ACC112 (cell line): ENCODE measurements around the gene MAN2B2.

Experiments
- H2AFZ ChIP-seq: fragments of 200-600 bp; sonication (generic); one replicate; pipeline ENCODE4 v1.6.0; 2017; ENCODE audit warnings: antibody characterized with exemption, low read length; ENCODE audit not compliant: unreplicated experiment
- H3K27ac ChIP-seq: fragments of 200-600 bp; sonication (generic); 2 replicates; pipeline ENCODE4 v1.5.1; 2014; ENCODE audit warnings: low read depth, mild to moderate bottlenecking, antibody characterized with exemption, low read length, moderate library complexity
- H3K27me3 ChIP-seq: fragments of 200-600 bp; sonication (generic); 2 replicates; pipeline ENCODE4 v1.6.1; 2014; ENCODE audit warnings: mild to moderate bottlenecking, antibody characterized with exemption, low read length, moderate library complexity, mixed read lengths; ENCODE audit not compliant: insufficient read depth
- H3K36me3 ChIP-seq: fragments of 200-600 bp; sonication (generic); 2 replicates; pipeline ENCODE4 v1.6.1; 2016; ENCODE audit warnings: mild to moderate bottlenecking, antibody characterized with exemption, low read length, moderate library complexity, mixed read lengths; ENCODE audit not compliant: insufficient read depth
- H3K4me1 ChIP-seq: fragments of 200-600 bp; sonication (generic); one replicate; pipeline ENCODE4 v1.6.1; 2016; ENCODE audit warnings: low read length, mixed read lengths; ENCODE audit not compliant: insufficient read depth, unreplicated experiment, control insufficient read depth
- H3K4me3 ChIP-seq: fragments of 200-600 bp; sonication (generic); 2 replicates; pipeline ENCODE4 v1.5.1; 2014; ENCODE audit warnings: mild to moderate bottlenecking, low read depth, low read length
- H3K79me2 ChIP-seq: fragments of 200-600 bp; sonication (generic); one replicate; pipeline ENCODE4 v1.6.0; 2016; ENCODE audit warnings: low read length; ENCODE audit not compliant: control insufficient read depth, unreplicated experiment, insufficient read depth

The MAN2B2 gene

DNA sequence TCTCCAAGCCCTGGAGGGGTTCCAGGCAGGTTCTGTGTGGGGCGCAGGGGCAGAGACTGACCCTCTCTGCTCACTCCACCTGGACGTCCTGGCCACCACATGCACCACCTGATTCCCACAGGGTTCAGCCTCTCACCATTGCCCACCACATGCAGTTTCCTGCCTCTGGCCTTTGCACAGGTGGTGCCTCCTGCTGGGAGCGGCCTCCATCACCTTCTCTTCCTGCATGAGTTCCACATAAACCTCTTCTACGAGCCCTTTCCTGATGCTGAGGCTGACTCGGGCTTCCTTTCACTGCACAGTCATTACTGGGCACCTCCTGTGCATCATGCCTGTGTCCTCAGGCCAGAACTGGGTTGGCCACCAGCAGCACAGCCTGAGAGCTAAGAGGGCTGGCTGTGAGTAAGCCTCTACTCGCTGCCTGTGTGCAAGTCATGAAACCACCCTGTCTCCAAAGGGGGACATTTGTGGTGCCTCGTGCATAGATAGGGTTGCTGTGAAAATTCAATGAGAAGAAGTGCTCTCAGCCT is 19.9 kb downstream of the MAN2B2 start:
- Histone ChIP-seq H3K27ac (no peak overlapping the region), H3K4me3 (no peak overlapping the region), H3K36me3 (no peaks in the 10 kb centered on the region), H2AFZ (no peak overlapping the region), H3K27me3 (no peaks in the 10 kb centered on the region), H3K79me2 (no peaks in the 10 kb centered on the region), H3K4me1 (no peaks in the 10 kb centered on the region)

- H3K4me3 ChIP-seq = no peak overlapping the region
- H3K36me3 ChIP-seq = no peaks in the 10 kb centered on the region
- H3K27ac ChIP-seq = no peak overlapping the region
- H3K27me3 ChIP-seq = no peaks in the 10 kb centered on the region
- H3K79me2 ChIP-seq = no peaks in the 10 kb centered on the region
- no peak overlapping the region for H2AFZ ChIP-seq
- H3K4me1 ChIP-seq = no peaks in the 10 kb centered on the region
Observed at GRCh38 chr4:6595897-6596537, 21.0 kb downstream of the MAN2B2 start.

- H3K4me1 ChIP-seq = no peaks in the 10 kb centered on the region
- H3K36me3 ChIP-seq = no peaks in the 10 kb centered on the region
- H3K27ac ChIP-seq = no peak overlapping the region
- no peak overlapping the region for H2AFZ ChIP-seq
- H3K4me3 ChIP-seq = no peak overlapping the region
- no peaks in the 10 kb centered on the region for H3K27me3 ChIP-seq
- no peaks in the 10 kb centered on the region for H3K79me2 ChIP-seq
Observed at GRCh38 chr4:6596948-6597347, 22.0 kb downstream of the MAN2B2 start.

- Histone ChIP-seq H3K4me3 (no peak overlapping the region), H3K27ac (no peak overlapping the region), H2AFZ (no peak overlapping the region), H3K36me3 (no peaks in the 10 kb centered on the region), H3K27me3 (no peaks in the 10 kb centered on the region), H3K79me2 (no peaks in the 10 kb centered on the region), H3K4me1 (no peaks in the 10 kb centered on the region)
Observed at GRCh38 chr4:6598127-6598526, 23.1 kb downstream of the MAN2B2 start.

DNA sequence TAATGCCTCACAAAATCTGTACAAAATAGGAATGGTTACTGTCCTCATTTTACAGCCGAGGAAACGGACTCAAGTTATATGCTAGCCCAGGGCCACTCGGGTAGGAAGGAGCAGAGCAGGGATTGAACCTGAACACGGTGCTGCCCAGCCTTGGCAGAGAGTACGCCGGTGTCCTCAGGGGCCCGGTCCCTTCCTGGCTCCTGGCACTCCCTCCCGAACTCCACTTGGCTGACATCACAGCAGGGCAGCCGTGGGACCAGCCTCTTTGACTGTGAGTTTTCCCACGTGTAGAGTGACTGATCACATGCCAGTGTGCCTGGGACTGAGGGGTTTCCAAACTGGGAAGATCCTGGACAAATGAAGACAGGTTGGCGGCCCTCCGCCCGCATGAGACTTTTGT is 23.7 kb downstream of the MAN2B2 start:
- H2AFZ ChIP-seq = no peak overlapping the region
- H3K79me2 ChIP-seq = no peaks in the 10 kb centered on the region
- H3K27ac ChIP-seq = no peak overlapping the region
- H3K4me3 ChIP-seq = no peak overlapping the region
- no peaks in the 10 kb centered on the region for H3K27me3 ChIP-seq
- H3K4me1 ChIP-seq = no peaks in the 10 kb centered on the region
- no peaks in the 10 kb centered on the region for H3K36me3 ChIP-seq

GRCh38 chr4:6601661-6602250 is 26.8 kb downstream of the MAN2B2 start:
- H3K27me3 ChIP-seq = no peaks in the 10 kb centered on the region

GRCh38 chr4:6602289-6602688 is 27.3 kb downstream of the MAN2B2 start:
- H3K79me2 ChIP-seq = no peaks in the 10 kb centered on the region
- H3K36me3 ChIP-seq = peaks cover 22% of the 10 kb centered on the region
- no peak overlapping the region for H3K4me3 ChIP-seq
- H3K4me1 ChIP-seq = no peaks in the 10 kb centered on the region
- H3K27me3 ChIP-seq = no peaks in the 10 kb centered on the region
- no peak overlapping the region for H3K27ac ChIP-seq
- no peak overlapping the region for H2AFZ ChIP-seq

More at GRCh38 chr4:6601661-6602250, 26.8 kb downstream of the MAN2B2 start:
- Histone ChIP-seq H3K79me2 (no peaks in the 10 kb centered on the region), H3K4me1 (no peaks in the 10 kb centered on the region), H3K36me3 (peaks cover 22% of the 10 kb centered on the region), H3K4me3 (no peak overlapping the region), H2AFZ (no peak overlapping the region), H3K27ac (no peak overlapping the region)

DNA sequence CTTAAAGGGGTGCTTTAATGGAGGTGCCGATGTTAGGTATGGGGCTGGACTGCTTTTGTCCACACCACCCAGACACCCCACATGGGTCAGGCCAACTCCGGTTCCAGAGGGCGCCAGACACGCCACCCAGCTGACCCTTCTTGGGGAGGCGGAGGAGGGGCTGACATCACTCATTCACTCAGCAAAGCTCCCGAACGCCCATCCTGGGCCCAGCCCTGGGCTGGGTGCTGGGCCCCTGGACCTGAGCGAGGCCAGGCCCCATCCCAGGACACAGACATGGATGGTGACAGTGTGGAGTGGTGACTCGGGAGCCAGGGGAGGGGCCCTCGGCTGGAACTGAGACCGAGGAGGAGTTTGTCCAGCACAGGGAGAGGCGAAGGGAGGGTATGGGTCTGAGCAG is 28.1 kb downstream of the MAN2B2 start:
- Histone ChIP-seq H3K79me2 (no peaks in the 10 kb centered on the region), H3K36me3 (peaks cover 22% of the 10 kb centered on the region), H3K4me3 (no peak overlapping the region), H3K4me1 (no peaks in the 10 kb centered on the region), H3K27ac (no peak overlapping the region), H3K27me3 (no peaks in the 10 kb centered on the region), H2AFZ (no peak overlapping the region)

DNA sequence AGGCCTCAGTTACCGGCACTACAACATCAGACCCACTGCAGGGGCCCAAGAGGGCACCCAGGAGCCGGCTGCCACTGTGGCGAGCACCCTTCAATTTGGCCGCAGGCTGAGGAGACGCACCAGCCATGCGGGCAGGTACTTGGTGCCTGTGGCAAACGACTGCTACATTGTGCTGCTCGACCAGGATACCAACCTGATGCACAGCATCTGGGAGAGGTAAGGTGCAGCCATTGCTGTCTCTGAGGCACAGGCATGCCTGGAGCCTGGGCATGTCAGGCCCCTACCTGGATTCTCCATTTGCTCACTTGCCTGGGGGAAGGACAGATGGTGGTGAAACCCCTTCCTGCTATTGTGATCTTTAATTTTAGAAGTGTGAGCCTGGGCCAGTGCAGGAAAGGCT is 30.1 kb downstream of the MAN2B2 start:
- Histone ChIP-seq H3K36me3 (peaks cover 22% of the 10 kb centered on the region), H2AFZ (no peak overlapping the region), H3K79me2 (no peaks in the 10 kb centered on the region), H3K27me3 (no peaks in the 10 kb centered on the region), H3K4me3 (no peak overlapping the region), H3K27ac (no peak overlapping the region), H3K4me1 (no peaks in the 10 kb centered on the region)

GRCh38 chr4:6605605-6606004 is 30.6 kb downstream of the MAN2B2 start:
- Histone ChIP-seq H2AFZ (no peak overlapping the region), H3K27me3 (no peaks in the 10 kb centered on the region), H3K4me1 (no peaks in the 10 kb centered on the region)

More at GRCh38 chr4:6605605-6606004, 30.6 kb downstream of the MAN2B2 start:
- Histone ChIP-seq H3K4me3 (no peak overlapping the region), H3K36me3 (peaks cover 22% of the 10 kb centered on the region), H3K27ac (no peak overlapping the region), H3K79me2 (no peaks in the 10 kb centered on the region)
